ENCODE measurements around the gene CTPS1.

The CTPS1 gene

GRCh38 chr1:41003127-41003639, 23.7 kb downstream of the CTPS1 start:
- no peak for DNase-seq

GRCh38 chr1:41003640-41004220, 24.2 kb downstream of the CTPS1 start:
- DNase-seq: peak; percentile 68 to 87

- DNase-seq: no peak
Observed at GRCh38 chr1:41005876-41006275, 26.4 kb downstream of the CTPS1 start.

GRCh38 chr1:41006942-41007865, 27.7 kb downstream of the CTPS1 start:
- no peak for DNase-seq

GRCh38 chr1:41009466-41009865, 30.0 kb downstream of the CTPS1 start:
- no peak for DNase-seq

- DNase-seq: no peak
Observed at GRCh38 chr1:41010345-41010744, 30.8 kb downstream of the CTPS1 start.

- no peak for DNase-seq
Observed at GRCh38 chr1:41013024-41013423, 33.5 kb downstream of the CTPS1 start.

GRCh38 chr1:41013796-41014195, 34.3 kb downstream of the CTPS1 start:
- no peak for DNase-seq

- DNase-seq: no peak
Observed at GRCh38 chr1:41014871-41015270, 35.4 kb downstream of the CTPS1 start.

GRCh38 chr1:41015281-41015896, 35.9 kb downstream of the CTPS1 start:
- no peak for DNase-seq

- no peak for DNase-seq
Observed at GRCh38 chr1:41015897-41016470, 36.5 kb downstream of the CTPS1 start.

GRCh38 chr1:41017141-41018017, 37.9 kb downstream of the CTPS1 start:
- DNase-seq: no peak

- DNase-seq: no peak
Observed at GRCh38 chr1:41018018-41018410, 38.5 kb downstream of the CTPS1 start.

GRCh38 chr1:41019353-41019745, 39.9 kb downstream of the CTPS1 start:
- no peak for DNase-seq

GRCh38 chr1:41020109-41020576, 40.6 kb downstream of the CTPS1 start:
- no peak for DNase-seq

GRCh38 chr1:41020654-41021053, 41.2 kb downstream of the CTPS1 start:
- DNase-seq: no peak

GRCh38 chr1:41021526-41022308, 42.2 kb downstream of the CTPS1 start, which contains the start of gene SLFNL1:
SLFNL1 (minus strand) TSS chr1:41021725; CDS start chr1:41020660, 1,065 bp downstream.
- DNase-seq: no peak

GRCh38 chr1:41022424-41022823, 42.9 kb downstream of the CTPS1 start:
- DNase-seq: no peak

GRCh38 chr1:41023279-41023990, 43.9 kb downstream of the CTPS1 start:
- DNase-seq: no peak

GRCh38 chr1:41024953-41025352, 45.5 kb downstream of the CTPS1 start:
- no peak for DNase-seq

All from stimulated activated CD4-positive, alpha-beta T cell treated with anti-CD3 and anti-CD28 coated beads, Interleukin-4, amount 100 ng/mL, for 4 hours (primary cell).